ENCODE results near the gene ADAM23. TPM values are rescaled to one million over a fixed set of nuclear protein-coding genes. Genes with fewer than 3 reads are reported as not detected.

Gene ADAM23
- total and polyA plus RNA-seq, 5 donors from 2014 or later, result 0.10 to 0.79 TPM; not detected in 3

DNA sequence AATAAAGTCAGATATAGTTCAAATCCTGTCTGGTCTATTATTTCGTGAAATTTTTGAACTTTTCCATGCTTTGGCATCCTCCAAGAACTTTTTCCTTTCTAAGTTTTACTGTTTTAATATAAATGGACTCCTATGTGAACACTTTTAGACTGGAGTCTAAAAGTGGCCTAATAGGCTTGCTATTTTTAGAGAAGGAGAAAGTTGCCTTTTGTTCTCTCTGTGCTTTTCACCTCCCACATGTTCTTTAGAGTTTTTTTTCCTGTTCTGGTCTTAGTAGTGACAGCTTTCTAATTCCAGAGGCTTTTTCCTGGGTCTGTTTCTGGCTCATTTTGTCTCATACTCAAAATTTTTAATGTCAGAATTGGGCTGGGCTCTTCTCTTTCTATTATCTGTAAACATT lies 72.2 kb downstream of the ADAM23 start:
- no peak overlapping the region for H3K4me3 Mint-ChIP-seq
- DNase-seq, result no peak
- peaks cover 18% of the 10 kb centered on the region for H3K27me3 Mint-ChIP-seq

DNA sequence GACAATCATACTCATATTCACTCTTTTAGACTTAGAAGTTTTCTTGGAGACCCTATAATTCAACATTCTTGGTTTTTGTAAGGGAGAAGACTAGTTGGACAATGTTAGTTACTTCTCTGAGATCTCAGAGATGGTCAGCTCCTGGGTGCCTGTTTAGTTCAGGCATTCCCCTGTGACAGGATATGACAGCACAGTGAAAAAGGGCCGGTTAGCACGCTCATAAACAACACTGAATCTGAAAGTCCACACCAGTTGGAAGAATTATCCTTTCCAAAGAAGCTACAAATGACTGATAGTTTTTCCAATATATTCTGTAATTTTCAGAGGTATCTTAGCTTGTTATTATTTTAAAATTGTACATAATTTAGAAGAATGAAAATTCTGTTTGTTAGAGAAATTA lies 75.7 kb downstream of the ADAM23 start:
- H3K4me1 Mint-ChIP-seq, result no peaks in the 10 kb centered on the region
- H3K27me3 ChIP-seq (ENCODE audit: control insufficient read depth, insufficient read depth, low read length), result no peaks in the 10 kb centered on the region
- H3K4me3 Mint-ChIP-seq, result no peak overlapping the region
- no peak for DNase-seq
- no peaks in the 10 kb centered on the region for H3K36me3 ChIP-seq (ENCODE audit: control insufficient read depth, insufficient read depth, low read length)
- no peak overlapping the region for H3K27ac Mint-ChIP-seq
- H3K9me3 Mint-ChIP-seq, result no peaks in the 10 kb centered on the region
- no peak overlapping the region for H3K4me3 ChIP-seq (ENCODE audit: low read depth, low read length)
- H3K9me3 ChIP-seq (ENCODE audit: control insufficient read depth in 2 of 2, low read length in 2 of 2), result no peaks in the 10 kb centered on the region
- peaks cover 17% of the 10 kb centered on the region for H3K27me3 Mint-ChIP-seq
- no peaks in the 10 kb centered on the region for H3K36me3 Mint-ChIP-seq
- no peaks in the 10 kb centered on the region for H3K4me1 ChIP-seq (ENCODE audit: control insufficient read depth, insufficient read depth, low read length, poor library complexity, severe bottlenecking)
- ATAC-seq (ENCODE audit: low read depth in 2 of 2), result no peak
- no peak overlapping the region for H3K27ac ChIP-seq (ENCODE audit: insufficient read depth, low read length, poor library complexity, severe bottlenecking)

More for the DNA sequence above, 72.2 kb downstream of the ADAM23 start:
- no peak overlapping the region for H3K27ac ChIP-seq (ENCODE audit: insufficient read depth, low read length, poor library complexity, severe bottlenecking)
- ATAC-seq (ENCODE audit: low read depth in 2 of 2), result no peak
- Mint-ChIP-seq H3K4me1 (no peaks in the 10 kb centered on the region), H3K27ac (no peak overlapping the region), H3K9me3 (no peaks in the 10 kb centered on the region), H3K36me3 (no peaks in the 10 kb centered on the region)
- peaks cover 10% of the 10 kb centered on the region for H3K27me3 ChIP-seq (ENCODE audit: control insufficient read depth, insufficient read depth, low read length)
- H3K4me1 ChIP-seq (ENCODE audit: control insufficient read depth, insufficient read depth, low read length, poor library complexity, severe bottlenecking), result no peaks in the 10 kb centered on the region
- no peak overlapping the region for H3K4me3 ChIP-seq (ENCODE audit: low read depth, low read length)
- H3K36me3 ChIP-seq (ENCODE audit: control insufficient read depth, insufficient read depth, low read length), result no peaks in the 10 kb centered on the region
- H3K9me3 ChIP-seq (ENCODE audit: control insufficient read depth in 2 of 2, low read length in 2 of 2), result no peaks in the 10 kb centered on the region

DNA sequence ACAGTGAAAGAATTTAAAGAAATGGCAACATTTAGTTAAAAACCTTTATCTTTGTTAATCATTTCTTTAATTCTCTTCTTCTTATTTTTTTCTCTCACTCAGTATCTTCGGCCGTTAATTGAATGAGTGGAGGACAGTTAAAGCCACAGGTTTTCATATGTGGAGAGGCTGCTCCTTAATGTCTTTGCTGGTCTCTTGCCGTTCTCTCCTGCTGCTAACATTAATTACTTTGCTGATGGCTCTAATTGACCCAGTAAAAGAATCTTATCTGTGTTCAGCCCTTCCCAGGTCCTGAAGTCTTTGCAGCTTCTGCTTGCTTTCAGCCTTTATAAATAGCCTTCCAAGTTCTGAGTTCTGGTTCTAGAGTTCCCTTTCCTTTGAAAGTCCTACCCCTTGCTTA lies 77.1 kb downstream of the ADAM23 start:
- H3K36me3 Mint-ChIP-seq, result no peaks in the 10 kb centered on the region
- H3K4me1 Mint-ChIP-seq, result no peaks in the 10 kb centered on the region
- H3K9me3 ChIP-seq (ENCODE audit: control insufficient read depth in 2 of 2, low read length in 2 of 2), result no peaks in the 10 kb centered on the region
- ATAC-seq (ENCODE audit: low read depth in 2 of 2) (no peak), DNase-seq (no peak)
- H3K27ac Mint-ChIP-seq, result no peak overlapping the region
- H3K9me3 Mint-ChIP-seq, result no peaks in the 10 kb centered on the region
- H3K27ac ChIP-seq (ENCODE audit: insufficient read depth, low read length, poor library complexity, severe bottlenecking), result no peak overlapping the region
- H3K27me3 Mint-ChIP-seq, result peaks cover 16% of the 10 kb centered on the region
- H3K4me1 ChIP-seq (ENCODE audit: control insufficient read depth, insufficient read depth, low read length, poor library complexity, severe bottlenecking), result no peaks in the 10 kb centered on the region
- peaks cover 2% of the 10 kb centered on the region for H3K27me3 ChIP-seq (ENCODE audit: control insufficient read depth, insufficient read depth, low read length)
- H3K36me3 ChIP-seq (ENCODE audit: control insufficient read depth, insufficient read depth, low read length), result no peaks in the 10 kb centered on the region
- no peak overlapping the region for H3K4me3 ChIP-seq (ENCODE audit: low read depth, low read length)
- no peak overlapping the region for H3K4me3 Mint-ChIP-seq

DNA sequence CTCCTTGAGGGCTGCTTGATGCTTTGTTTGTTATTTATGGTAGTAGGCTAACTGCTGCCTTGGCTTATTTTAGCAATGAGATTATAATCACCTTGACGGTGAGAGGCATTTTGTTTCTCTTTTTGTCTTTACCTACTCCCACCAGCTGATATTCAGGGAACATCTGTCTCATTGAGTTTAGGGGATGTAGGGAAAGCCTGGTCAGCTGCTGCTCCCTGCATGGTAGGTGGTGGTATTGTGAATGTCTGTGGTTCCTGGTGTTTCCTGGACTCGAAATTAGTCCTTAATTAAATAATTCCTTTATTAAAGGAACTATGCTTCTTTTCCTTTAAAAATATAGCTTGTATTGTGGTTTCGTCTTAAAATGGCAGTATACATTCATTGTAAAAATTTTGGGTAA lies 77.8 kb downstream of the ADAM23 start:
- Mint-ChIP-seq H3K9me3 (no peaks in the 10 kb centered on the region), H3K4me1 (no peaks in the 10 kb centered on the region), H3K27me3 (peaks cover 17% of the 10 kb centered on the region), H3K36me3 (no peaks in the 10 kb centered on the region), H3K27ac (no peak overlapping the region), H3K4me3 (no peak overlapping the region)
- H3K9me3 ChIP-seq (ENCODE audit: control insufficient read depth in 2 of 2, low read length in 2 of 2), result no peaks in the 10 kb centered on the region
- H3K4me1 ChIP-seq (ENCODE audit: control insufficient read depth, insufficient read depth, low read length, poor library complexity, severe bottlenecking), result no peaks in the 10 kb centered on the region
- H3K27ac ChIP-seq (ENCODE audit: insufficient read depth, low read length, poor library complexity, severe bottlenecking), result no peak overlapping the region
- H3K36me3 ChIP-seq (ENCODE audit: control insufficient read depth, insufficient read depth, low read length), result no peaks in the 10 kb centered on the region
- ATAC-seq (ENCODE audit: low read depth in 2 of 2) (no peak), DNase-seq (no peak)
- H3K4me3 ChIP-seq (ENCODE audit: low read depth, low read length), result no peak overlapping the region
- H3K27me3 ChIP-seq (ENCODE audit: control insufficient read depth, insufficient read depth, low read length), result peaks cover 2% of the 10 kb centered on the region

DNA sequence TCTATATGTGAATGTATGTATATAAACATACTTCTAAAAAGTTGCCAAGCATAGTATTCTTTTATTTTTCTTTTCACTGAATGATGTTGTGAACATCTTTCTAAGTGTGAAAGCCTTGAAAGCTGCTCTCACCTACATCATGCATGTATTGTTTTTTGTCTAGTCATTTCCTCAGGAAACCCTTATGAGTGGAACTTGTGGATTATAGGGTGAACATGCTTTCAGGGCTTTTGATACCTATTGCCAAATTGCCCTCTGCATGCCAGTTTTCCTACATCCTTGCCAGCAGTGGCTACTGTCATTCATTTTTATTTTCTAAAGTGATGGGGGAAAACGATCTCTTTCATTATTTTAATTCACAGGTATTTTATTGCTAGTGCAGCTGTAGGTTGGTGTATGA lies 78.3 kb downstream of the ADAM23 start:
- H3K36me3 ChIP-seq (ENCODE audit: control insufficient read depth, insufficient read depth, low read length), result no peaks in the 10 kb centered on the region
- H3K27ac Mint-ChIP-seq, result no peak overlapping the region
- DNase-seq, result peak in 1 of 3 donors; percentile 4
- H3K36me3 Mint-ChIP-seq, result no peaks in the 10 kb centered on the region
- no peaks in the 10 kb centered on the region for H3K9me3 ChIP-seq (ENCODE audit: control insufficient read depth in 2 of 2, low read length in 2 of 2)
- no peak for ATAC-seq (ENCODE audit: low read depth in 2 of 2)
- H3K4me1 ChIP-seq (ENCODE audit: control insufficient read depth, insufficient read depth, low read length, poor library complexity, severe bottlenecking), result no peaks in the 10 kb centered on the region
- no peak overlapping the region for H3K4me3 ChIP-seq (ENCODE audit: low read depth, low read length)
- peaks cover 4% of the 10 kb centered on the region for H3K27me3 ChIP-seq (ENCODE audit: control insufficient read depth, insufficient read depth, low read length)
- H3K9me3 Mint-ChIP-seq, result no peaks in the 10 kb centered on the region
- H3K27ac ChIP-seq (ENCODE audit: insufficient read depth, low read length, poor library complexity, severe bottlenecking), result no peak overlapping the region
- no peaks in the 10 kb centered on the region for H3K4me1 Mint-ChIP-seq
- peaks cover 17% of the 10 kb centered on the region for H3K27me3 Mint-ChIP-seq
- no peak overlapping the region for H3K4me3 Mint-ChIP-seq

DNA sequence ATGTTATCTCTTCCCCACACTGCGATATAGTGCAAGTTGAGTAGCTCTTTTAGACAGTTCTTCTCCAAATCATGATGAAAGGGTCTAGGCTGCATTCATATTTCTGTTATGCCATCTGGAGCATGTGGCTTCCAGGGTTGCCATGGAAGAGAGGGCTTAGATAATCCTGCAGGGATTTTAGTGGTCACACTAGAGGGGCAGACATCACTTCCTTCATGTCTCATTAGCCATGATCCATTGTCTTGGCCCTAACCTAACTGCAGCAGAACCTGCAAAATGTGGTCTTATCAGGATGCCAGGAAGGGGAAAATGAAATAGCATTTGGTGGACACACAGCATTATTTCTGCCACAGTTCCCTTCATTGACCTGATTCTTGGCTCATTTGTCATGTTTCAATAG lies 83.1 kb downstream of the ADAM23 start:
- no peak overlapping the region for H3K4me3 ChIP-seq (ENCODE audit: low read depth, low read length)
- Mint-ChIP-seq H3K9me3 (peaks cover 0 to 2% (median 0%) of the 10 kb centered on the region in 7 donors), H3K4me1 (peaks cover 3 to 10% (median 8%) of the 10 kb centered on the region in 4 donors), H3K27me3 (peaks cover 7% of the 10 kb centered on the region), H3K36me3 (no peaks in the 10 kb centered on the region), H3K27ac (no peak overlapping the region), H3K4me3 (no peak overlapping the region)
- DNase-seq (no peak), ATAC-seq (ENCODE audit: low read depth in 2 of 2) (no peak)
- no peaks in the 10 kb centered on the region for H3K36me3 ChIP-seq (ENCODE audit: control insufficient read depth, insufficient read depth, low read length)
- peaks cover 4% of the 10 kb centered on the region for H3K27me3 ChIP-seq (ENCODE audit: control insufficient read depth, insufficient read depth, low read length)
- no peaks in the 10 kb centered on the region for H3K4me1 ChIP-seq (ENCODE audit: control insufficient read depth, insufficient read depth, low read length, poor library complexity, severe bottlenecking)
- H3K9me3 ChIP-seq (ENCODE audit: control insufficient read depth in 2 of 2, low read length in 2 of 2), result no peaks in the 10 kb centered on the region
- H3K27ac ChIP-seq (ENCODE audit: insufficient read depth, low read length, poor library complexity, severe bottlenecking), result no peak overlapping the region

DNA sequence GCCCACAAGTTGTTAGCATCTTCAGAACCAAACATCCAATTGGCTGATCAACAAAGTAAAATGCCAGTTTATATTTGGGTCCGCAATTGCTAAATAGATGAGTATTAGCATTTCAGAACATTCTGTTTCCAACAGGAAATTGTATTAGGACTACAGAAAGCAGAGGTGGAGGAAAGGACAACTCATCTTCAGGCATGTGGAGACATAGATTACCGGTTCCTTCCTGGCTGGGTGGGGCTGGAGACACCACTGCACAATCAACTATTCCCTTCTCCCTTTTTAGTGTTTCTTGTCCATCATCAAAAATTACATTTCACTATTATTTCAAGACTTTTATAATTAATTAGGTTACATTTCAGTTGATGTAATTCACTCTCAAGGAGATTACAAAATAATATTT lies 83.8 kb downstream of the ADAM23 start:
- Mint-ChIP-seq H3K36me3 (no peaks in the 10 kb centered on the region), H3K4me1 (peaks cover 3 to 11% (median 8%) of the 10 kb centered on the region in 4 donors), H3K9me3 (peaks cover 0 to 2% (median 0%) of the 10 kb centered on the region in 7 donors), H3K4me3 (no peak overlapping the region), H3K27me3 (peaks cover 7% of the 10 kb centered on the region), H3K27ac (no peak overlapping the region)
- ATAC-seq (ENCODE audit: low read depth in 2 of 2), result no peak
- no peaks in the 10 kb centered on the region for H3K36me3 ChIP-seq (ENCODE audit: control insufficient read depth, insufficient read depth, low read length)
- H3K4me1 ChIP-seq (ENCODE audit: control insufficient read depth, insufficient read depth, low read length, poor library complexity, severe bottlenecking), result no peaks in the 10 kb centered on the region
- peaks cover 4% of the 10 kb centered on the region for H3K27me3 ChIP-seq (ENCODE audit: control insufficient read depth, insufficient read depth, low read length)
- no peak for DNase-seq
- H3K27ac ChIP-seq (ENCODE audit: insufficient read depth, low read length, poor library complexity, severe bottlenecking), result no peak overlapping the region
- H3K4me3 ChIP-seq (ENCODE audit: low read depth, low read length), result no peak overlapping the region
- H3K9me3 ChIP-seq (ENCODE audit: control insufficient read depth in 2 of 2, low read length in 2 of 2), result no peaks in the 10 kb centered on the region

DNA sequence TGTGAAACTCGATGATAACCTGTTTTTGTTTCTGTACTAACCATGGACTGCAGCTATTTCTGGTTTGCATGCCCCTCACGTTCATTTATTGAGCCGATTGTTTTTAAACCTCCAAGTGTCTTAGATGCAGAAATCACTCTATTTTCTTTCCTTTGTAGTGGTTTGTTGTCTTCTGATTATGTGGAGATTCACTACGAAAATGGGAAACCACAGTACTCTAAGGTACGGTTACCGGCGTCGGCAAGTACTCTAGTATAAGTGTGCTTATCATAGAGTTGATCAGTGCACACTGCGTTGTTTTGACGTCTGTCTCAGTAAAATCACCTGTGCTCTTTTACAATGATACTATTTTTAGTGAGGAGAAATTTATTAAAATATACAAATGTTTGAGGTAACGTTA lies 87.4 kb downstream of the ADAM23 start:
- Mint-ChIP-seq H3K9me3 (peaks cover 0 to 2% (median 0%) of the 10 kb centered on the region in 7 donors), H3K4me1 (peaks cover 3 to 11% (median 8%) of the 10 kb centered on the region in 4 donors), H3K36me3 (no peaks in the 10 kb centered on the region), H3K4me3 (peak overlapping the region in 3 of 4 donors; percentile 31 to 81 (median 66)), H3K27me3 (peaks cover 5% of the 10 kb centered on the region), H3K27ac (peak overlapping the region in 1 of 3 donors; percentile 37)
- Histone ChIP-seq H3K9me3 (ENCODE audit: control insufficient read depth in 2 of 2, low read length in 2 of 2) (no peaks in the 10 kb centered on the region), H3K4me1 (ENCODE audit: control insufficient read depth, insufficient read depth, low read length, poor library complexity, severe bottlenecking) (no peaks in the 10 kb centered on the region), H3K4me3 (ENCODE audit: low read depth, low read length) (peak overlapping the region; percentile 46), H3K36me3 (ENCODE audit: control insufficient read depth, insufficient read depth, low read length) (no peaks in the 10 kb centered on the region), H3K27ac (ENCODE audit: insufficient read depth, low read length, poor library complexity, severe bottlenecking) (no peak overlapping the region), H3K27me3 (ENCODE audit: control insufficient read depth, insufficient read depth, low read length) (peaks cover 2% of the 10 kb centered on the region)
- ATAC-seq (ENCODE audit: low read depth in 2 of 2), result peak; percentile 55 to 68
- DNase-seq, result peak in 2 of 3 donors; percentile 55 to 62

Data from CD4-positive, CD25-positive, alpha-beta regulatory T cell (primary cell).